ENCODE data around the gene RPL10A.
"Not testable (repeated sequence)": the region's sequence is repeated elsewhere in the genome, so short reads cannot be mapped to it uniquely, and the experiment has no call there.

Gene RPL10A

GRCh38 chr6:35468181-35468979 is at the start of gene RPL10A:
TSS of gene RPL10A (plus strand) at chr6:35468401. CDS start at chr6:35468435, 34 bp downstream.
- DNase-seq = peak; percentile 90 to 93 (median 91)

GRCh38 chr6:35419417-35419816 is 48.8 kb upstream of the RPL10A start:
- DNase-seq = no peak

GRCh38 chr6:35419961-35420360 is 48.2 kb upstream of the RPL10A start:
- no peak for DNase-seq

GRCh38 chr6:35425284-35425683 is 42.9 kb upstream of the RPL10A start:
- no peak for DNase-seq

GRCh38 chr6:35426074-35426473 is 42.1 kb upstream of the RPL10A start:
- DNase-seq = no peak

DNA sequence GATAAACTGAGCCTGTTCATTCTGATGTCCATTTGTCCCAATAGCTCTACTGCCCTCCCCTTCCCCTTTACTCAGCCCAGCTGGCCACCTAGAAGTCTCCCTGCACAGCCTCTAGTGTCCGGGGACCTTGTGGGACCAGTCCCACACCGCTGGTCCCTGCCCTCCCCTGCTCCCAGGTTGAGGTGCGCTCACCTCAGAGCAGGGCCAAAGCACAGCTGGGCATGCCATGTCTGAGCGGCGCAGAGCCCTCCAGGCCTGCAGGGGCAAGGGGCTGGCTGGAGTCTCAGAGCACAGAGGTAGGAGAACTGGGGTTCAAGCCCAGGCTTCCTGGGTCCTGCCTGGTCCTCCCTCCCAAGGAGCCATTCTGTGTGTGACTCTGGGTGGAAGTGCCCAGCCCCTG is 40.8 kb upstream of the RPL10A start:
- DNase-seq = no peak

GRCh38 chr6:35427851-35428321 is 40.3 kb upstream of the RPL10A start:
- DNase-seq = no peak

GRCh38 chr6:35428421-35429149 is 39.6 kb upstream of the RPL10A start:
- no peak for DNase-seq

GRCh38 chr6:35429463-35429862 is 38.7 kb upstream of the RPL10A start:
- no peak for DNase-seq

- DNase-seq = no peak
Measured at GRCh38 chr6:35432291-35432690, 35.9 kb upstream of the RPL10A start.

DNA sequence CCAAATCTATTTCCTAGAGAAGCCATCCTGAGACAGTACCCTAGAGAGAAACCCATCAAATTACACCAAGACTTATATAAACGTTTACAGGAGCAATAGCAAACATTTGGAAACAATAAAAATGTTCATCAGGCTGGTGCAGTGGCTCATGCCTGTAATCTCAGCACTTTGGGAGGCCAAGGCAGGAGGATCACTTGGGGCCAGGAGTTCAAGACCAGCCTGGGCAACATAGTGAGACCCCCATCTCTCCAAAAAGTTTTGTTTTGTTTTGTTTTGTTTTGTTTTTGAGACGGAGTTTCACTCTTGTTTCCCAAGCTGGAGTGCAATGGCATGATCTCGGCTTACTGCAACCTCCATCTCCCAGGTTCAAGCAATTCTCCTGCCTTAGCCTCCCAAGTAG is 35.5 kb upstream of the RPL10A start:
- DNase-seq = not testable (repeated sequence)

- DNase-seq = no peak
Measured at GRCh38 chr6:35435074-35435837, 32.9 kb upstream of the RPL10A start.

GRCh38 chr6:35436071-35436857 is 31.9 kb upstream of the RPL10A start:
- no peak for DNase-seq

GRCh38 chr6:35438378-35439065 is 29.7 kb upstream of the RPL10A start:
- DNase-seq = not testable (repeated sequence)

- DNase-seq = no peak
Measured at GRCh38 chr6:35439308-35439707, 28.9 kb upstream of the RPL10A start.

DNA sequence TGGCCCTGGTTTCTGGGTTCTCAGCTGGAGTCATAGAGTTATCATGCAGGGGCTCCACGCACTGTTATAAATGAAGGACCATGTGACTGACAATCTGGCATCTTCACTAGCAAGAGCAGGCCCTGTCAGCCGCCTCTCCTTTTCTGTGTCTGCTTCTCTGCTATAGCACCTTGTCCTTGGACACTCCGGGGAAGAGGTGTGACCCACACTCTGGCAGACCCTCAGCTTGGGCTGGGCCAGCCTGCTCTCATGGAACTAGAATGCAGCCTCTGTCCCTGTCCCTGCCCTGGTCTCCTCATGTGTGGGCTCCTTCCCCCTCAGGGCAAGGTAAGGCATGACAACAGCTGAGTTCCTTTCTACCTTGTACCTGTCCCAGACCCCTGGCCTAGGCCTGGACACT is 27.0 kb upstream of the RPL10A start:
- no peak for DNase-seq

DNA sequence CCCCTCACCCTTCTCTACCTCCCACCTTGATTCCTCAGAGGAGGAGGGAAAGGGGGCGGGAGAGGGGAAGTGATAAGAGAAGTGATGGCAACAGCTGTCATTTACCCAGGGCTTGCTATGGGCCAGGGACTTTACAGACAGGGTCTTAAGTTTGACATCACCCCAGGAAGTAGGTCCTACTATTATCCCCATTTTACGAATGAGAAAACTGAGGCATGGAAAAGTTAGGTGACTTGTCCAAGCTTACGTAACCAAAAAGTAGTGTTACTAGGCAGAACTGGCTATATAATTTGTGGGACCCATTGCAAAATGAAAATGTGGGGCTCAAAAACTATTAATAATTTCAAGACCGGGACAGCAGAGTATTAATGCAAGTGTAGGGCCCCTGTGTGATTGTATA is 26.6 kb upstream of the RPL10A start:
- no peak for DNase-seq

DNA sequence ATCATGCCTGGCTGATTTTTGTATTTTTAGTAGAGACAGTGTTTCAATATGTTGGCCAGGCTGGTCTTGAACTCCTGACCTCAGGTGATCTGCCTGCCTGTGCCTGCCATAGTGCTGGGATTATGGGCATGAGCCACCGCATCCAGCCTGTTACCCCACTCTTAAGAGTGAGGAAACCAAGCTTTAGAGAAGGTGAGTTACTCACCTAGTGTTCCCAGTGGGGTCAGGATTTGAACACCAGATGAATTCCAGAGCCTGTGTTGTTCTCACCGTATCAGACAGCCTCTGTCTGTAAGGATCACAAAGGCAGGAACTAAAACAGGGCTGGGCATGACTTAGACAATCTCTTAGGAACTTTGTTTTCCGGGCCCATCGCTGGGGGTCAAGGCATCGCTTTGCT is 25.5 kb upstream of the RPL10A start:
- no peak for DNase-seq

DNA sequence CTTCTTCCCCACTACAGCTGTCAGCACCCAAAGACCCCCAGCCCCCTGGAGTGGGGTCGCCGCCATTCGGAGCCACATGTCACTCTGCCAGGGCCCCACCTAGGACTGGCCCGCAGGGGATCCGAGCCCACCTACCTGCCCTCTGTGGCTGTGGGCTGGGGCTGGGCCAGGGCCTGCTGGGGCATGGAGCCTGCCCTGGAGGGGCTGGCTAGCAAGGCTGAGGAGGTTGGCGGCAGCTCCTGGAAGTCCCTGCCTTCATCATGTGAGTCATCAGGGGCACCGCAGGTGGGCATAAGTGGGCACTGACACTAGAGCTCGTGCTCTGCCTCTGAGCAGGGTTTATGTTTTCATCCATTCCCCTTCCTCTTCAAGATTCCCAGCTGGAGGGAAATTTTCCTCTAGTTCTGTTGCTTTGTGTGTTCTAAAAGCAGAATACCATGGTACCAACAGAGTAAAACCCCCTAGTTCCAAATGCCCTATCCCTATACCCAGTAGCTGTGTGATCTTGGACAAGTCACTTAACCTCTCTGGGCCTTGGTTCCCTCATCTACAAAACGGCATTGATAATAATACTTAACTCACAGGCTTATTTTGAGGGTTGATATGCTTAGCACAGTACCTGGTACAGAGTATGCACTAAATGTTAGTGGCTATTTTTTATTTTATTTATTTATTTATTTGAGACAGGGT is 24.7 kb upstream of the RPL10A start:
- DNase-seq = no peak

- DNase-seq = no peak
Measured at GRCh38 chr6:35445691-35446090, 22.5 kb upstream of the RPL10A start.

GRCh38 chr6:35448191-35448590 is 20.0 kb upstream of the RPL10A start:
- DNase-seq = no peak

Measured in activated naive CD4-positive, alpha-beta T cell (primary cell).